Esophagus muscularis mucosa (tissue), 4 donors: Measurements from ENCODE around the gene KLF12.

ENCODE experiments used
- CTCF ChIP-seq, 3 experiments: fragments of 200-600 bp in 2 of 3; fragments of 450-650 bp in 1 of 3; sonication (generic) in 2 of 3; IDR thresholded peaks; one replicate each; pipeline ENCODE4 v1.5.1; 2017 to 2019; ENCODE audit warnings: antibody characterized with exemption in 3 of 3, mild to moderate bottlenecking in 2 of 3, moderate library complexity in 1 of 3
- EP300 ChIP-seq: sonication (generic); formaldehyde crosslinking; IDR thresholded peaks from one replicate; pipeline ENCODE4 v1.6.1; 2017; ENCODE audit warnings: antibody characterized with exemption
- POLR2A ChIP-seq: fragments of 450-650 bp; IDR thresholded peaks from one replicate; pipeline ENCODE4 v1.6.1; 2017; ENCODE audit warnings: antibody characterized with exemption, moderate library complexity, mild to moderate bottlenecking, low read depth
- POLR2AphosphoS5 ChIP-seq, 2 donors: sonication (generic); formaldehyde crosslinking; IDR thresholded peaks; one replicate each; pipeline ENCODE4 v1.6.1; 2017; ENCODE audit warnings: antibody characterized with exemption in 2 of 2

GRCh38 chr13:74111901-74112824, 22.0 kb downstream of the KLF12 start:
- TF ChIP-seq EP300 (no peak), CTCF (IDR thresholded peaks at IDR 0.05) (no peak), POLR2A (no peak), POLR2AphosphoS5 (IDR thresholded peaks at IDR 0.05) (no peak)
